Activated CD4-positive, alpha-beta T cell treated with anti-CD3 and anti-CD28 coated beads for 4 hours (primary cell): ENCODE data around the gene GDAP1L1.
"Not testable (repeated sequence)": the region's sequence is repeated elsewhere in the genome, so short reads cannot be mapped to it uniquely, and the experiment has no call there.

Experiments
- DNase-seq, 2 donors: peaks; one replicate each; pipeline ENCODE4 v3.0.0-alpha.2; 2020

The GDAP1L1 gene

DNA sequence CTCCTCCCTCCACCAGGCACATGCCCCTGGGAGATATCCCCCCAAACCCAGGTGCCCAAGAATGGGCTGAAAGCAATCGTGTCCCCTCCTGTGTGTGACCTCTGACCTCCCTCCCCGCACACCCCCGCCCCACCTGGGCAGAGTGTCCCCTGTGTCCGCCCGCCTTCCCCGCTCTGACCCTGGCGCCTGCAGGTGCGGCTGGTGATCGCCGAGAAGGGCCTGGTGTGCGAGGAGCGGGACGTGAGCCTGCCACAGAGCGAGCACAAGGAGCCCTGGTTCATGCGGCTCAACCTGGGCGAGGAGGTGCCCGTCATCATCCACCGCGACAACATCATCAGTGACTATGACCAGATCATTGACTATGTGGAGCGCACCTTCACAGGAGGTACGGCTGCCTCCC lies 9.9 kb downstream of the GDAP1L1 start:
- DNase-seq: no peak

DNA sequence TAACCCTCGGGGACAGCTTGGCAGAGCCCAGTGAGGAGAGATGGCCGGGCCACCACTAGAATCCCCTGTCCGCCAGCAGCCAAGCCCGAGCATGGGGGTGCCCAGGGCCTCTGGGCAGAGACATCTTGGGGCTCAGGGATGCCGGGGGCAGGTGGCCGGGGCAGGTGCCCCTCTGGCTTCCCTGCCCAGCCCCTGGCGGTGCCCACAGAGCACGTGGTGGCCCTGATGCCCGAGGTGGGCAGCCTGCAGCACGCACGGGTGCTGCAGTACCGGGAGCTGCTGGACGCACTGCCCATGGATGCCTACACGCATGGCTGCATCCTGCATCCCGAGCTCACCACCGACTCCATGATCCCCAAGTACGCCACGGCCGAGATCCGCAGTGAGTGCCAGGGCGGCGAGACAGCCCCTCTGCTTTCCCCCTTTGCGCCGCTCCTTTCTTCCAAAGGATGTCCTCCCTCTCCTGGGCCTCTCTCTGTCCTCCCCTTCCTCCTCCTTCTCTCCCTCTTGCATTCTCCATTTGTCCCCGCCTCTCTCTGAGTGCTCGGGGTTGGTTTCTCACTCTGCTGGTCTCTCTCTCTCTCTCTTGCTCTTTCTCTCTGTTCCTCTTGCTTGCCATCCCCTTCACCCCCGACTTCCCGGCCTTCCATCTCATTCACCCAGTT lies 11.2 kb downstream of the GDAP1L1 start:
- DNase-seq: no peak

DNA sequence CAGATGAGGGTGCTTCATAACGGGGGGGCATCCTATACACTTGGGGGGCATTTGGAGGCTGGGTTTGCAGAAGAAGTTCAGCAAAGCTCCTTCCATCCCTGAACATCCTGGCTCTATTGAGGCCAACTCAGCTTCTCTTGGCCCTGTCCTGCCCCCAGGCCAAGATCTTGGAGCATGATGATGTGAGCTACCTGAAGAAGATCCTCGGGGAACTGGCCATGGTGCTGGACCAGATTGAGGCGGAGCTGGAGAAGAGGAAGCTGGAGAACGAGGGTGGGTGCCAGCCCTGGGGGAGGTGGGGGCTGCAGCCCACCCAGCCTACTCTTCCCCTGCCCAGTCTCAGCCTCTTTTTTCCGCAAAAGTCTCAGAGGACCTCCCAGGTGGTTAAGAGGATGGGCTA lies 17.2 kb downstream of the GDAP1L1 start:
- DNase-seq: no peak

DNA sequence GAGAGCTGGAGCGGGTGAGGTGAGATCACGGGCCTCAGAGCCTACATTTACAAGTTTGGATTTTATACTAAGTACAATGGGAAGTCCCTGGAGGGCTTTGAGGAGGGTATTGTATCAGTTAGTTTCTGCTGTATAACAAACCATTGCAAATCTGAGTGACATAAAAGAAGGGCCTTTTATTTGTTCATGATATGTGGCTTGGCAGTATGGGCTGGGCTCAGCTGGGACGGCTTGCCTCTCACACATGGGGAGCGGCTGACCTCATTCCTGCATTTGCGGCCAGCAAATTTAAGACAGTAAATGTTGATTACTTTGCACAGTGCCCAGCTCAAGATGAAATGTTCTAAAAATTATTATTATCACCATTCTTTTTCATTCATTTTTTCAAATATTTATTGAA lies 21.7 kb downstream of the GDAP1L1 start:
- no peak for DNase-seq

DNA sequence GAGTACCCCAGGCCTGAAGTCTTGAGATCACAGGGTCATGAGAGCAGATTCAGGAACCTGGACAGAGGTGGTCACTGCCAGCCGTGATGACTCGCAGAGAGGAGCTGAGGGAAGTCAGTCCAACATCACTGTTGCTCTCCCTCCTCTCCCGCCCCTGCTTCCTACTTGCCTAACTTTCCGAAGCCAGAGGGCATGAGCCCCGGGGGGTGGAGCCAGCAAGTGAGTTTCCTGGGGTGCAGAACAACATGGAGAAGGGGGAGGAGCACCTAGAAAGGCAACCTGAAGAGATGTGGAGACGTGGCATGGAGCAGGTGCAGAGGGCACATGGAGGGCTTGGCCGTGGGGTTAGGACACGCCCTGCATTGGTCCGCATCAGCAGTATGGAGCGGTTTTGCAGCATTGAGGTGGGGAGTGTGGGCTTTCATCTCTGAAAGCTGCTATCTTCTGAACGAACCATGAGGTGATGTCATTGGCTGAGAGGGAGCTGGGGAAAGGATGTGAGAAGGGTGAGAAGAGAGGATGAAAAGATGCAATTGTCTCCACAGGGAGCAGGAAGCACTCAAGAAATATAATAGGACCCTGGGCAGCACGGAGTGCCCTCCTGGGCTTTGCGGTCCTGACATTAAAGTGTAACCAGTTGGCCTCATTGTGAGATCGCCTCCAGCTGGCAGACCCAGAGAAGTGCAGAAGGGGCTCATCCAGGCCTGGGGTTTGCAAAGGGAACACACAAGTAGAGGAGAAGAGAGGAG lies 25.0 kb downstream of the GDAP1L1 start:
- DNase-seq: no peak

DNA sequence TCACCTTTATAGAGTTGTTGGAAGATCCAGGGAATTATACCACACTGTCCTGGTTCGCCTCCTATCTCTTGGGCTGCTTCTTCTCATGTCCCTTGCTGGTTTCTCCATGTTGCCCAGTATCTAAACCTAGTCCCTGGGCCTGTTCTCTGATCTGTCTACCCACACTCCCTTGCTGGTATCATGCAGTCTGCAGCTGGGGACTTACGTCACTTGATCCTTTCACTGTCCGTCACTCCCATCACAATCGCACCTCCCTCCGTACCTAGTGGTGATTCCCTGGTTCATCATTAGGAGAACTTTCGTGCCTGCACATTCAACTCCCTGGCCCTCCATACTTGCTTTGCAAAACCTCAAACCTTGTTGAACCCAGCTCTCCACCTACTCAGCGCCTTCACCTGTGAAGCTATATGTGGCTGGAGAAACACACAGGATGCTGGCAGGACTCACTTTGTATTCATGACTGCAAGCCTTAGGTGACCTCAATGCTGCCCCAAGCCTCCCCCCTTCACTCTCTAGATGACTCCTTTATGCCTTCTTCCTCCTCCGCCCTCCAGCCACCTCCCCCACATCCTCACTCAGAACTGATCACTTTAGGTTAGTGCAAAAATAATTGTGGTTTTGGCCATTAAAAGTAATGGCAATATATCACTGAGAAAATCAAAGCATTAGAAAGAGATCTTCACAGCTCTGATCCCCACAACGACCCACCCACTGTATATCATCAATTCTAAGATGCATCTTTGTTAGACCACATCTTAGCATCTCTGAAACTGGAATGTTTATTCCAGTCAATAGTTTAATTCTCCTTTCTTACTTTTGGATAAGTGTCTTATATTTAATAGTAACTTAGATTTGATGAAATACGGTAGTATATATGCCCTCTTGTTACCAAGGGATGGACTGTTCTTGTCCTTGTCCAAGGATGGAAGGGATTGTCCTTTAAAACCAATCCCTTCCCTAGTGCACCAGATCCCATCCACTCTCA lies 26.4 kb downstream of the GDAP1L1 start:
- DNase-seq: no peak

DNA sequence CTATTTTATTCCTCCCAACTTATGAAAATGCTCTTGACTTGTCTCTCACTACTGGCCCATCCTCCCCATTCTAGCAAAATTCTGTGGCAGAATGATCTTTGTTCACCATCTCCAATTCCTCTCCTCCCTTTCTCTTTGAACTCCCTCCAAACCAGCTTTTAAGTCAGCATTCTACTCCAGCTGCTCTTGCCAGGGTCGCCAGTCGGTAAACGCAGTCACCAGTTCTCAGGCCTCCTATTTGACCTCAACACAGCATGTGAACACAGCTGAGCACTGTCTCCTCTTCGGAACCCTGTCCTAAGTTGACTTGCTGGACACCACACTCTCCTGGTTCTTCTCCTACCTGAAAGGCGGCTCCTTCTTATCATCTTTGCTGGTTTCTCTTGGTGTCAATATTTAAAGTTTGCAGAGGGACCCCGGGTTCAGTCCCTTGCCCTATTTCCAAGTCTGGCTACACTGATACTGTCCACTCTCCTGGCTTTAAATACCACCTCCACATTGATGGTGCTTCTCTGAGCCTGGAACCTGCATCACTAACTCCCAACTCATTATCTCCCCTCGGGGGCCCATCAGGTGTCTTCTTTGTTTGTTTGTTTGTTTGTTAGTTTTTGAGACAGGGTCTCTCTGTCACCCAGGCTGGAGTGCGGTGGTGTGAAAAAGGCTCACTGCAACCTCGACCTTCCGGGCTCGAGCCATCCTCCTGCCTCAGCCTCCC lies 27.4 kb downstream of the GDAP1L1 start:
- no peak for DNase-seq

DNA sequence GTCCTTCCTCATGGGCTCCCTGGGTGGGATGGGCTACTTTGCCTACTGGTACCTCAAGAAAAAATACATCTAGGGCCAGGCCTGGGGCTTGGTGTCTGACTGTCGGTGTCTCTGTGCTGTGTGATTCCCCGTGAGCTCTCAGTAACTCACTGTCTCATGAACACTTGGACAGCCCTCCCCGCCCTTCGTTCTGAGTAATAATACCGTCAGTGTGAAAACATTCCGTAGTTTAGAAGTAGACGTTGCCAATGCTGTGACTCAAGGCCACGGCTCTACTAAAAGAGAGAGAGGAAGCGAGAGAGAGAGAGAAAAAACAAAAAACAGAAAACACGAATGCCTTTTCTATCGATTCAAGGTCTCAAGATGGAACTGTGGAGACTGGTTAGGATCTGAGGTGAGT lies 32.1 kb downstream of the GDAP1L1 start:
- no peak for DNase-seq

DNA sequence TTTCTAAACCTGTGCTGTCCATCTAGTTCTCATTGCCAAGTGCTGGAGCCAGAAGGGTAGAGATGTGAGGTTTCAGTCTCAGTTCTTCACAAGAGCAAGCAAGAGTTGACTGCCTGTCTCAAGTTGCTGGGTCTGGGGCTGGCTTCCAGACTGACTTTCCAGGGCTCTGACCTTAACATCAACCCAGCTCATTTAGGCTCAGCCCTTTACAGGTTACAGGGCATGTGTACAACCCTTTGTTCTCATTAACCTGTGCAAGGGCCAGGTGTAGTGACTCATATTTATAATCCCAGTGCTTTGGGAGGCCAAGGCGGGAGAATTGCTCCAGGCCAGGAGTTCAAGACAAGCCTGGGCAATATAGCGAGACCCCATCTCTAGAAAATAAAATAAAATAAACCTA lies 33.3 kb downstream of the GDAP1L1 start:
- no peak for DNase-seq

DNA sequence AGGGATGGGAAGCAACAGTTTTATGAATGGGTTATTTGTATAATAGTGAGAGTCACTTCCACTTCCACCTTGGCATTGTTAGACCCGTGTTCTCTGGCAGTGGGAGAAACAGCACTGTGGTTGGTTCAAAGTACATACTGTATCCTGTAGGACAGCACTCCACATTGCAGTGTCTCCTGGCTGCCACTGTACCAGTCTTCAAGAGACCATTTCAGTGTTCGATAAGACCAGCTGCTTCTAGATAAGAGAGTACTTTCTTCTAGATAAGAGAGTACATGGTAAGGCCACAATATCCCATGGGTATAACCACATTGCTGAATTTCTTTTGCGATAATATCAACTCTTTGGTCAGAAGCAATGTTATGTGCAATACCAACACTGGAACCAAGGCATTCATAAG lies 35.1 kb downstream of the GDAP1L1 start:
- no peak for DNase-seq

DNA sequence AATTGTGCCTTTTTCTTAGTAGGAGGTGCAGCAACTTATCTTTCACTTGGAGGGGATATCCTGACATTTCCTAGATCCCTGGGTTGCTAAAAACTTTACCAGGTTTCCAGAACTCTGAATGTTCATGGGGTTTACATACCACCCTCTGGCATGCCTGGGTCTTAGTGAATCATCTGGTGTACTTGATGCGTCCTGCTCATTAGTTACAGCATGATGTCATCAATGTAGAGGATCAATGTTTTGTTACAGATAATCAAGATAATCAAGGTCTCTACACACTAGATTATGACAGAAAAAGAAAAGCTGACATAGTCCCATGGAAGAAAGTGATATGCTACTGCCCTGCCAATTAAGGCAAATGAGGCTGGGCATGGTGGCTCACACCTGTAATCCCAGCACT lies 36.9 kb downstream of the GDAP1L1 start:
- DNase-seq: no peak

DNA sequence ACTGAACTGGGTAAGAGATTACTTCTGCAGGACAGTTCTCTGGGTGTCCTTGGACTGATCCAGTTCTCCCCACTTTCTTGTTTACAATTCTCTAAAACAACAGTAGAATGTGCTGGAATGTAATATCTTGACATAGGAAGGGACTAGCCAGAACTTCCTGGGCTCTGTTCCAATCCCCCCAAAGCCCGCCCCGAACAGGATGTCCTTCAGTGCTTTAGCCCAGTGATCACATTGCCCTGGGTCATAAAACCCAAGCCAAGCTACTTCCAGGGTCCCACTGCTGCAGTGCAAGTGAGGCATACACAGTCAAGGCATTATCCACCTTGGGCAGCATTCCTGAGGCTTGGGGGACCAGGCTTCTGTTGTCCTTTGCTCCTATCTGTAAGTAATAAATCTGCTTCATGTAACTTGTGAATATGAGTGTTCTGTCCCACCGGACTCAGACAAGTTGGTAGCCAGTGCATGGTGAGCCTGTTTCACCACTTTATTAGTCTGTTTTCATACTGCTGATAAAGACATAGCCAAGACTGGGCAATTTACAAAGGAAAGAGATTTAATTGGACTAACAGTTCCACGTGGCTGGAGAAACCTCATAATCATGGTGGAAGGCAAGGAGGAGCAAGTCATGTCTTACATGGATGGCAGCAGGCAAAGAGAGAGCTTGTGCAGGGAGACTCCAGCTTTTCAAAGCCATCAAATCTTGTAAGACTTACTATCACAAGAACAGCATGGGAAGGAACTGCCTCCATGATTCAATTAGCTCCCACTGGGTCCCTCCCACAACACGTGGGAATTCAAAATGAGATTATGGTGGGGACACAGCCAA lies 40.4 kb downstream of the GDAP1L1 start:
- no peak for DNase-seq

DNA sequence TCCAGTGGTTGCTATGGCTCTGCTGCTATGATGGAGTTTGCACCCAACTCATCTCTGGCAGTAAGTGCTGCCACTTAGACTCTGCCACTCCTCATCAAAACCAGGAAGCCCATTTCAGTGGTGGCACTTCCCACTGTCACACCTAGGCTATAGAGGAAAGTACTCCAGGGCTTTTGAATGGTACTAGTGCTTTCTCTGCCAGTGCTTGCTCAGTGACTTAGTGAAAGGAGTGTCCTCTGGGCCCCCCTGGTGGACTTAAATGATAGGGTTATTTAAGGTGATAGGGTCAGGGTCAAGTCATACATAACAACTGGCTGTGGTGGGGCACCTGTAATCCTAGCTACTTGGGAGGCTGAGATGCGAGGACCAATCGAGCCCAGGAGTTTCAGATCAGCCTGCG lies 41.1 kb downstream of the GDAP1L1 start:
- no peak for DNase-seq

DNA sequence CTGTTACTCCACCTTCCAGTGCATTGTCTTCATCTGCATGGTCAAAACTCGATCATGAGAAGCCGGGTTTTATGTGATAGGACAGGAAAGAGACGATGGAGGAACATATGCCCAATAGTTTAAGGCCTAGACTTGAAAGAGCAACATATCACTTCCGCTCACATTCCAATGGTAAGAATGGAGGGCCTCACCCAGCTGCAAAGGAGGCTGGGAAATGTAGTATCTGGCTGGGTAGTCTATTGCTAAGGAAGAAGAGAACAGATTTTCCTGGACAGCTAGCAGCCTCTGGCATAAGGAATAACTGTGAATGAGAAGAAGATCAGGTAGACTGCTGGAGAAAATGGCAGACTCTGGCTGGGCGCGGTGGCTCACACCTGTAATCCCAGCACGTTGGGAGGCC lies 44.6 kb downstream of the GDAP1L1 start:
- DNase-seq: no peak

DNA sequence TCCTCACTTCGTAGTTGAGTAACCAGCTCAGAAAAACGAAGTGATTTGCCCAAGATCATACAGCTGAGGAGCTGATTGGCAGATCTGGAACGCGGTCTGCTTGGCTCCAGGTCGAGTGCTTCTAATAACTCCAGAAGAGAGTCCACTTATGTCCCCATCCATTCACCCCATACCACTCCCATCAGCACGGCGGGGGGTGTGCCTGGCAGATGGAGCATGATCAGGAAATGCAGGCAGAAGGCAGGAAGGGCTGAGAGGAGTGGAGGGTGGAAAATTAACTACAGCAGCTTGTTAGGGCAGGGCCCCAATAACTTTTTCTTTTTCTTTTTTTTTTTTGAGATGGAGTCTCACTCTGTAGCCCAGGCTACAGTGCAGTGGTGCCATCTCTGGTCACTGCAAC lies 48.9 kb downstream of the GDAP1L1 start:
- no peak for DNase-seq

DNA sequence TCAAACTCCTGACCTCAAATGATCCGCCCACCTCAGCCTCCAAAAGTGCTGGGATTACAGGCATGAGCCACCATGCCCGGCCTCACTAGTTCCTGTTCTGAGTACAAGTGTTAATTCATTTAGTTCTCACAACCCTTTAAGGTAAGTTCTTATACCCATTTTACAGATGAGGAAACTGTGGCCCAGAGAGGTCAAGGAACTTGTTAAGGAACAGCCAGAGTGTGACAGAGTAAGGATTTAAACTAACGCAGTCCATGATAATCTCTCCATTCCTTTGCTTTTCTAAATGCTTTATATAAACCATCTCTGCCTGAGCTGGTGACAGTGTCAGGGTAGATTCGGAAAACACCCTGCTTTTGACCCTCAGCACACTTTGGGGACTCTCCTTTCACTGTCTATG lies 50.6 kb downstream of the GDAP1L1 start:
- DNase-seq: no peak

DNA sequence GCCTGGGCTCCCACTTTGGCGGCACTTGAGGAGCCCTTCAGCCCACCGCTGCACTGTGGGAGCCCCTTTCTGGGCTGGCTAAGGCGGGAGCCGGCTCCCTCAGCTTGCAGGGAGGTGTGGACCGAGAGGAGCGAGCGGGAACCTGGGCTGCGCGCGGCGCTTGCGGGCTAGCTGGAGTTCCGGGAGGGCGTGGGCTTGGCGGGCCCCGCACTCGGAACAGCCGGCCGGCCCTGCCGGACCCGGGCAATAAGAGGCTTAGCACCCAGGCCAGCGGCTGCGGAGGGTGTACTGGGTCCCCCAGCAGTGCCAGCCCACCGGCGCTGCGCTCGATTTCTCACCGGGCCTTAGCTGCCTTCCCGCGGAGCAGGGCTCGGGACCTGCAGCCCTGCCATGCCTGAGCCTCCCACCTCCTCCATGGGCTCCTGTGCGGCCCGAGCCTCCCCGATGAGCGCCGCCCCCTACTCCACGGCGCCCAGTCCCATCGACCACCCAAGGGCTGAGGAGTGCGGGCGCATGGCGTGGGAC lies 52.0 kb downstream of the GDAP1L1 start:
- DNase-seq: not testable (repeated sequence)

DNA sequence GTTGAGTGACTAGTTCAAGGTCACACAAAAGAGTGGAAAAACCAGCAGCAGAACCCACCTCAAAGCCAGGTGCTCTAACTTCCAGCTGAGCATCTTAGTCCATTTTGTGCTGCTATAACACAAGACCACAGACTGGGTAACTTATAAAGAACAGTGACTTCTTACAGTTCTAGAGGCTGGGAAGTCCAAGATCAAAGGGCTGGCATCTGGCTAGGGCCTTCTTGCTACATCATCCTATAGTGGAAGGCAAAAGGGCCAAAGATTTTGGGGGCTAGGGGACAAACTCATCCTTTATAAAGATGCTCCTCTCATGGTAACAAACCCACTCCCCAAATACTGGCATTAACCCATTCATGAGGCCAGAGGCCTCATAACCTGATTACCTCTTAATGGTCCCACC lies 54.2 kb downstream of the GDAP1L1 start:
- no peak for DNase-seq

DNA sequence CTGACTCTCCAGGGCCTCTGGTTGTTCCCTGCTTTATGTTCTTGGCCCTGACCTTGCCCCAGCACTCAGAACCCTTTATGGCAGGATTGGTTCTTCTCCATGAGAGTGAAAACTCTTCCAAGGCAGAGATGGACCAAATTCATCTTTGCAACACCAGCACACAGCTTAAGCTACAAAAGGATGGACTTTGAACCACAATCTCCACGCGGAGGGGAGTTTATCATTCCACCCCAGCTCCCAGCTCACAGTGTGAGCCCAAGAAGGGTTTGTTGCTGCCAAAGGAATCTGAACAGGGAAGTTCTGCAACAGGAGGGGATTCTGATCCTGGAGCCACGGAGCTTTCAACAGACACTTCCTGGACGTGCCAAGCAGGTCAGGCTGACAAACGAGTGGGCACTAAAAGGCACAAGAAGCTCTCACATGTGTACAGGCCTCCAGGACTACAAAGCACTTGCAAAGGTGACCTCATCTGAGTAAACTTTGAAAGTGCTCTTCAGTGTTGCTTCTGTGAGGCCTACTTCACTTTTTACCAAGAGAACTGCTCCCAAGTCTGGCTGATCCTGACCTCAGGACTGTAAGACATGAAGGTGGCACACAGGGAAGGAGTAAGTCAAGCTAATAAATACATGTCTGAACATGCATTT lies 55.0 kb downstream of the GDAP1L1 start:
- DNase-seq: no peak

DNA sequence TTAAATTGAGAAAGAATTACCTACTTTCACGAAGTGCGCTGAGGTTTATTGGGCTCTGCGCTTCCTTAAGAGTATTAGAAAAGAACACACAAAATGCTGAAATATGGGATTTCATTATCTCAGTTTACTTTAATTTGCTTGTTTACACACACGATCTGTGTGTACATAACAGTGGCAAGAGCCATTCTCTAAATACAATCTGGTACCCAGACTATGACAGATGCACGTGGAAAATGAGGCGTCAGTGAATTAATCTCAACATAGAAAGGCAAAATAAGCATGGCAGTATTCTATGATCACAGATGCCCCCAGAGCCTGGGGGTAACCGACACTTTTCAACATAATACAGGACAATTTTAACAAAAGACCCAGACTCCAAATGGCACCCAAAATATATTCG lies 55.6 kb downstream of the GDAP1L1 start:
- DNase-seq: no peak

DNA sequence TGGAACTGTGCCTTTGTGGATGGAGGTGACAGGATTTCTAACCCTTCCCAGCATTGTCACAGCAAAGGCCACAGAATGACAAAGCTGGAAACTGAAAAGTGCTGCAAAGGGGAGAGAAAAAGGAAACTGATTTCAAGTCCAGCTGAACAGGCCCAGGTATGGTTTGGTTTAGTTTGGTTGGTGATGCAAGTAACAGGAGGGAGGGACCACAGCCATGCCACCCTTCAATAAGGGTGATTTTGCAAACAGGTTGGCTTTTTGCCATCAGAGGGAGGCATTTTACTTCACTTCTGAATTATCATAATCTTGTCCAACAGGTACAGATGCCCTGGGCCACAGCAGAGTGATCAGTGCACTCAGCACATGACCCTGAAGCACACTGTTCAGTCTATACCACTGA lies 57.3 kb downstream of the GDAP1L1 start:
- no peak for DNase-seq
